HL-60 (cell line): ENCODE measurements around the gene ESPL1.

ENCODE experiments used
- CTCF ChIP-seq: IDR thresholded peaks from one replicate; pipeline ENCODE4 v1.5.1; 2011; ENCODE audit warnings: low read length, control low read depth, inconsistent platforms; ENCODE audit not compliant: insufficient read depth
- POLR2AphosphoS5 ChIP-seq: IDR thresholded peaks from 2 replicates; pipeline ENCODE4 v1.6.1; 2012; ENCODE audit warnings: low read depth

DNA sequence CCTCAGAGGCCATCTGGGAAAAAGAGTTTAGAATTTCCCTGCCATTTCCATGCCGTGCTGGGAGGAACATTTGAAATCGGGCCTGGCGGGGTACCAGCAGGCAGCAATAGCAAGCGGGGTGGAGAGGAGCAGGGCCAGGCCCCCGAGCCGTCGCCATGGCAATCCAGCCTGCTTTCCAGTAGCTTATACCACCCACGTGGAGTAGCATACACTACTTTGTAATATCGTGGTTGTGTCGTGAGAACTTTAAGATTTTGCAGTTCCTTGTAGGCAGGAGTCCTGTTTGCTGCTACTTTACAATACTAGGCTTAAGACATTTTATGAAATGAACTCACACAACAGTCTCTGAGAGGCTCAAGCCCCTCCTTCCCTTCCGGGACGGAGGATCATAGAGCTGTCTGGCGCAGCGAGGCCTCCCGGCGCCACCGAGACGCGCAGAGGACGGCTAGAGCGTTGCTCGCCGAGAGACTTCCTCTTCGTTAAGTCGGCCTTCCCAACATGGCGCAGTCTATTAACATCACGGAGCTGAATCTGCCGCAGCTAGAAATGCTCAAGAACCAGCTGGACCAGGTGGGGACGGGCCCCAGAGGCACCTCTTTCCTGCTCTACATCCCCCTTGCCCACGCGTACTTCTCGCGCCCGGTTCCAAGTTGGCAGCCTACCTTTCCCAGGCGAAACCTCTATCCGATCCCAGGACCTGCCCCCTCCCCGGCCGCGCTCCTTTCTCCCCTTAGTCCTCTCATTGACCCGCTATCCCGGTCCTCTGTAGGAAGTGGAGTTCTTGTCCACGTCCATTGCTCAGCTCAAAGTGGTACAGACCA is 27.2 kb downstream of the ESPL1 start, which contains the start of gene PFDN5:
- no peak for TF ChIP-seq CTCF
- TF ChIP-seq POLR2AphosphoS5 = peak; percentile 87; the same call in 1 of the 2 replicates
